HG02973 (cell line): ENCODE data around the gene PGP.
"Not testable (repeated sequence)": the region's sequence is repeated elsewhere in the genome, so short reads cannot be mapped to it uniquely, and the experiment has no call there.

ENCODE experiments used
- ATAC-seq: cut with Tn5 transposase; IDR thresholded peaks from one replicate; pipeline ENCODE4 v1.9.1; 2021; ENCODE audit warnings: moderate library complexity; ENCODE audit not compliant: unreplicated experiment

The PGP gene

GRCh38 chr16:2223221-2223941 lies 8.7 kb upstream of the PGP start, which contains the start of gene E4F1:
TSS of gene E4F1 (plus strand) at chr16:2223591. CDS start at chr16:2223614, 23 bp downstream.
- ATAC-seq, result peak; percentile 92

GRCh38 chr16:2216330-2216729 lies 1.7 kb upstream of the PGP start:
- ATAC-seq, result no peak

GRCh38 chr16:2213817-2214718 lies 572 bp downstream of the PGP start:
- peak; percentile 1 for ATAC-seq

GRCh38 chr16:2212362-2213324 lies 2.0 kb downstream of the PGP start:
- no peak for ATAC-seq

GRCh38 chr16:2211923-2212347 lies 2.7 kb downstream of the PGP start:
- ATAC-seq, result no peak

- ATAC-seq, result no peak
These were observed 4.0 kb downstream of the PGP start, which contains the start of gene BRICD5 for GRCh38 chr16:2210386-2211365. TSS of gene BRICD5 (minus strand) at chr16:2210863. CDS start at chr16:2210833, 30 bp downstream.

- no peak for ATAC-seq
These were observed 4.7 kb downstream of the PGP start for GRCh38 chr16:2210009-2210332.

GRCh38 chr16:2209258-2210008 lies 5.2 kb downstream of the PGP start:
- ATAC-seq, result no peak

GRCh38 chr16:2208772-2209171 lies 5.9 kb downstream of the PGP start:
- no peak for ATAC-seq

GRCh38 chr16:2208308-2208707 lies 6.3 kb downstream of the PGP start:
- no peak for ATAC-seq

GRCh38 chr16:2207872-2208271 lies 6.8 kb downstream of the PGP start:
- ATAC-seq, result no peak

GRCh38 chr16:2206780-2207433 lies 7.7 kb downstream of the PGP start:
- ATAC-seq, result no peak

- no peak for ATAC-seq
These were observed 8.2 kb downstream of the PGP start for GRCh38 chr16:2206420-2206779.

- peak; percentile 20 for ATAC-seq
These were observed 8.7 kb downstream of the PGP start for GRCh38 chr16:2205967-2206313.

- peak; percentile 62 for ATAC-seq
These were observed 9.3 kb downstream of the PGP start, which contains the start of gene MLST8 for GRCh38 chr16:2205104-2205966. TSS of gene MLST8 (plus strand) at chr16:2205454. CDS start at chr16:2206086, 632 bp downstream.

GRCh38 chr16:2204416-2205103 lies 10.1 kb downstream of the PGP start:
- ATAC-seq, result no peak

GRCh38 chr16:2203119-2203688 lies 11.4 kb downstream of the PGP start:
- ATAC-seq, result not testable (repeated sequence)
